Epidermal melanocyte (primary cell): Measurements from ENCODE around the gene LRRTM2.

ENCODE experiments used
- DNase-seq: peaks from one replicate; pipeline ENCODE4 v3.0.0; 2011; ENCODE audit warnings: low spot score; ENCODE audit not compliant: insufficient read length

Gene LRRTM2

DNA sequence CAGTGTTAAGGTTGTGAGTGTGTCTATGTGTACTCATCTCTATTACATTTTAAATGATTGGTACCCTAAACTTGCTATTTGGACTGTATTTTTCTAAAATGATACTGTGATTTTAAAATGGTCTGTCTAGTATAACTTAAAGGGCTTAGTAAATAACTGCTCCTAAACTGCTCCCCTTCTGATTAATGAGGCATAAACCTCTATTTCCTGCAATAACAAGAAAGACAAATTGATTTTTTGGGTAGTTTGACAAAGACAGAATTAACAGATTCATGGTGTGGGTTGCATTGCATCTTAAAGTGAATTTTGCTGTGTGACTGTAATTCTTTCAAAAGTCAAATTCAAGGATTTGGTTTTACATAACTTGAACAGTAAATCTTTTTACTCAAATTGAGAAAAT, 8.1 kb upstream of the LRRTM2 start:
- DNase-seq = no peak

DNA sequence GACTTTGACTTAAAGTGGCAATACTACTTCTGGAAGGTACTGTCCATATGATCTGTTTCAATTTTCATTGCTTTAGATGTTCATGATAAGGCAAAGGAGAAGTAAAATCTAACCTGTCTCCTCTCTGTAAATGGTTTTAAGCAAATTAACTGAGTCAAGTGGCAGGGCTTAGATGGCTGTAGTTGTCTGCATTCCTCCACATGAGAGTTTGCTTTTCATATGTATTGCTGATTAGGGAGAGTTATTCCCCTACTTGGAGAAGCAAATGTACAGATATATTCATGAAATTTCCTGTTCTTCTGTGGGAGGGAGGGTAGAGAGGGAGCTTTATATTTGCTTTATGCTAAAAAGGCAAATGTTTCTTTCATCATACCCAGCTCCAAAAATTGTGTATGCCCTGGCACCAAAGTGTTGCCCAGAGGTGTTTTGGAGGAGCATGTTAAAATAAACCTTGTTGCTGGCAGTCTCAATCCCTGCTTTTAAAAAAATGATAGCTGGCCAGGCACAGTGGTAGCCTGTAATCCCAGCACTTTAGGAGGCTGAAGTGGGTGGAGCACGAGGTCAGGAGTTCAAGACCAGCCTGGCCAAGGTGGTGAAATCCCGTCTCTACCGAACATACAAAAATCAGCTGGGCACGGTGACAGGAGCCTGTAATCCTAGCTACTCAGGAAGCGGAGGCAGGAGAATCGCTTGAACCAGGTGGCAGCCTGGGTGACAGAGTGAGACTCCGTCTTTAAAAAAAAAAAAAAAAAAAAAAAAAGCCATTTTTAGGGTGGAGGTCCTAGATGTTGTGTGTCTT, 3.5 kb upstream of the LRRTM2 start:
- no peak for DNase-seq

DNA sequence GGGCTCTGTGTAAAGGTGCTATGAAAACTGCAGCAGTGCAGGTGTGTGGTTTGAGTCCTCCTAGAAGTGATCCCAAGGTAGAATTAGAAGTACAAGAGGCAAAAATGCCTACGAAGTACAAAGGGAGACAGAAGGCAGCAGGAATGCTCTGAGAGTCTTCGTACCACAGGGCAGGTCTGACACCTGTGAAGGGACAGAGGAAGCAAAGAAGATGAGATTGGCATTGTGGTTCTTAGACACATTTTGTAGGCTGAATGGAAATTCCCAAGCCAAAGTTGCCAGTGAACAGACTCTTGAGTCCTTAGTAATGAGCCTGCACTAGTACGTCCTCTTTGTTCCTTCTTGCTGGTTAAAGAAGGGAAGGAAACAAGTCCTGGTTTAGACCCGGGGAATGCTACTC, 1.7 kb upstream of the LRRTM2 start:
- no peak for DNase-seq

DNA sequence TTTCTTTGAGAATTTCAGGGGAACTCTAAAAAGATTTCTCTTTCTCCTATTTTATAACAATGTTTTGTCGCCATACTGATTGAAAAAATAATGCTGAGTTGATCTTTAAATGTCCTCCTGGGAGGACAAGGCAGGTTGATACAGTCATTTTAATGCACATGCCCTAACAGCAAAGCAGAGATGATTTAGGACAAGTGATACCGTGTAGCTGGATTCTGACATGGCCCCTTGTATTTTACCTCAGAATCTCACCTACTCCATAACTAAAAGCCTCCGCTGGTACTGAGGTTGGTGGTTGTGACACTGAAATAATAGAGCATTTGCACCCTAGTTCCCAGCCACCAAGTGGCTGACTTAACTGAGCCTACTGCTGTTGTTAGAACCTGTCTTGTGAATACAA, 811 bp upstream of the LRRTM2 start:
- DNase-seq = no peak

DNA sequence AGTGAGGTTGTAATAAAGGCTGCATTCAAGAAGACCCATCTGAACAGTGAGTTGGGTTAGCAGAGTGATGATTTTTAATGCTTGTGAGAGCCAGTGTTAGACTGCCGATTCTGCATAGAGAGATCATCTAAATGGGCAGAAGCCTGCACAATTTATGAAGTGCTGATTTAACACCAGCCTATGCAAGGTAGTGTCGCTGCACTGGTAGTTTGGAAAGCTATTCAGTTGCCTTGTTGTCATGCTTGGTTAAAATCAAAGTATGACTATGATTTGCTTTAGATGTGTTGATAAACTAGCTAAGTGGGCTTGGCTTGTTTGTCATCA, 379 bp upstream of the LRRTM2 start:
- no peak for DNase-seq

DNA sequence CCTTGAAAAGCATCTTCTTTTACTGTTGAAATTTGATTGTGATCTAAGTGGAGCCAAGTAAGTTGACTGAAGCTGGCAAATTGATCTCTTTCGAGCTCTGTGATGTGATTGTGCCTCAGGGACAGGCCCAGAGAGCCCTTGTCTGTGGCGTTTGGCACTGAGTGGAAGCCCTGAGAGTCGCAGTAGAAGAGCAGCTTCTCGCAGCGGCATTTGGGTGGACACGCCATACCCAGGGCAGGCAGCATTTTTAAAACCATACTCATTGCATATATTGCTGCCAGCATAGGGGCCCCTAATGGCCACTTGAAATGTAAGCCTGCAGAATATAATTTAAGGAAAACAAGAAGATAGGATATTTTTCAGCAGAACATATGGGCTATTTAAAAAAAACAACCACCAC, 894 bp downstream of the LRRTM2 start:
- no peak for DNase-seq

DNA sequence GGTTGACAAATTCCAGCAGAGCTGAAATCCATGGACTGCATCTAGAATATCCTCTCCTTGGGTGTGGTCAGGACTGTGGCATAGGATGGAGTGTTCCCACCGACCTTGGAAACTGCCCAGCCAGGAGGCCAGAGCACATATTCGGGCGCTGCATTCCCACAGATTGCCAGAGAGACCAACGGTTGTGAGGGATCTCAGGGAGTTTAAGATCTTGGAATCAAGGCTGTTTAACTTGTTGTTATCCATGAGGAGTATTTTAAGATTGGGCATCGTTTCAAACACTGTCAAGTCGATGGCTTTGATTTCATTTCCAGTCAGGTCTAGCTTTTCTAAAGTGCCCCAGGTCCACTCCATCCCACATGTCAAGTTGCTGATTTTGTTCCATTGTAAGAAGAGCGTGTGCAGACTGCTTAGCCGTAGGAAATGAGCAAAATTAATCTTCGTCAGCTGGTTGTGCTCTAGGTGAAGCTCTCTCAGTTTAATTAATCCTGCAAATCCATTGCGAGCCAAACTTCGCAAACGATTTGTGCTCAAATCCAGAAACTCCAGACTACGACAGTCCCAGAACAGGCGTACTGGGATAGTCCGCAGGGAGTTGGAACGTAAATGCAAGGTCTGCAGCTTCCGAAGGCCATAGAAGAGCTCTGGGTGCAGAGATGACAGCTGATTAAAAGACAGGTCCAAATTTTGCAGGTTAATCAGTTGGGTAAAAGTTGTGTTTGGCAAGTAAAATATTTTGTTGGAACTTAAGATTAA, 1.5 kb downstream of the LRRTM2 start:
- DNase-seq = no peak

DNA sequence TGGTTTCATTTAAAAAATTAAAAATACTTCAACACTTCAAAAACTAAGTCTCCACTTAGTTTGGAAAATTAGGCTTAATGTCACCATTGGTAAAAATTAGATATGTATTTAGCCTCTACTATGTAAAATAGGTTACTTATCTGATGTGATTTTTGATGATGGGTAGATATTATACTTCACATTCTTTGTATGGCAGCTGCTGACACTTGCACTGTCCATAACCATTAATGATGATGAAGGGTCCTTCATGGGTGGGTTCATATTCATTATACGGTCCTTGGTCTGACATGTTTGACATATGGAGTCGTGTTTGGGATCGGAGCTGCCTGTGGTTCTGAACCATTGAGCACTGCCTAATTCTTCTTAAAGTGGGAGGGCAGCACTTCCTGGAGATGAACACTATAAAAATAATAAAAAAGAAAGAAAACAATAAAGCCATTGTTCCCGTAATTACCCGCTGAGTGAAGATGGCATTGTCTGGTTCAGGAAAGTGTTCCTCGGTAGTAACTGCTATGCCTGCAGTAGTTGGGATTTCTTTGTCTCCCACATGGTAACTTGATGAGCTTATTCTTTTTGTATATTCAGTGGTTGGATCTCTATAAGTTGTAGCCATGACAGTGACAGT, 2.2 kb downstream of the LRRTM2 start:
- peak; percentile 25 for DNase-seq

DNA sequence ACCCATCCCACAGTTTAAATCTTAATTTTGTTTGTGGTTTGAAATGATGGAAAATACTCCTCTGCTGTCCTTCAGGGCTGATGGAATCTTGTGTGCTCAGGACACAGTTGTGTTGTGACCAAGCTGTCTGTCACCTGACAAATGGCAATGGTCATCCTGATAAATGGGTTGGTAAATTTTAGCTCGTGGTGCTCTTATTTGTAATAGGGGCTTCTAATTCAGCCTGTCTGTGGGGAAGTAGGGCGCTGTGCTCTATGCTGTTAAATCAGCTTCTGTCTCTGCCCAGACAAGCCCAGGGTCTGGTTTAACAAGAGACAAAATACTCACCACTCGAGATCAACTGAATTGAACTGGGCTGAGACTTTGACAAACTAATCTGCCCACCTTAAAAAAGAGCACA, 4.5 kb downstream of the LRRTM2 start:
- no peak for DNase-seq

DNA sequence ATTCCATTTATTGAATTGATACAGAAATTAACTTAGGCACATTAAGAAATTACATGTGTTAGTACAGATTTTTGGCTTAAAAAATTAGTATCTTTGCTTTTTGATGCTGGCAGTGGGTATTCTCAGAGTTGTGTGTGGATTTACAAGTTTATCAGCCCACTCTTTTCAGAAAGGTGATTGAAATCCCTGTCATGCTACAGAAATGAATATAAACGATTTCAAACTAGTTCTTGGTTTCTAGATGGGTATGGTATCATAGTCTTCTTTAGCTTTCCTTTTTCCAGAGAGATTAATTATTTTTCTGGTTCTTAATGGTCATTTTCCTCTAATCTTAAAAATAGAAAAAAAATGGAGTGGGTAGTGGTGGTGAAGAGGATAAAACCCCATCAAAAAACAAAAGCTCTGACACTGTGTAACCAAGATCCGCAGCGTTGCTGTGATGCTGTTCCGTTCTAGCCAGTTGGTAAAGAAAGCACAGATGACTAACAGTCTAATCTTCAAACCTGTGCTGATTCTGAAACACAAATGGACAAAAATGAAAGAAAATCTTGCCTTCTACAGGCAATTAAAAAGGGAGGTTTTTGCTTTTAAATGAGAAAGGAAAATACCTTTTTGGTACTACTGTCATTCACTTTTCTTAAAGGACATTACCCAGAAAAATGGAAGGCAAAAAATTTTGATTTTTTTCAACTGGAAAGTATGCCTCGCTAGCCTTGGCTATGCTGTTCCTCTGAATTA, 5.2 kb downstream of the LRRTM2 start:
- DNase-seq = no peak

DNA sequence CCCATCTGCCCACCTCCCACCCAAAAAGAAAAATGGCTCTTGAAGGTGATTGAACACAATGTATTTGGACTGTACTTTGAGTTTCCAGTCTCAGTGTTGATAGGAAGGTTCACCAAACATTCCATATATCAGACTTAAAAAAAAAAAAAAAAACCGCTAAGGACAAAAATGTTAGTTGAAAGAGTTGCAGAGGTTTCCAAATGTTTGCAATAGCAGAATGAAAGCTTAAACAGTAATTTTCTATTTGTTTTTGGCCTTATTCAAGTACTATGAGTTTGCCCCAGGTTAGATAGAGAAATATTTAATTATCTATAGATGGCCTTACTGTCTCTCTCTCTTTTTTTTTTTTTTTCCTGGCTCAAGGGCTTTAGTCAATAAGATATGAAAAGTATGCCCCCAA, 6.1 kb downstream of the LRRTM2 start:
- DNase-seq = no peak

DNA sequence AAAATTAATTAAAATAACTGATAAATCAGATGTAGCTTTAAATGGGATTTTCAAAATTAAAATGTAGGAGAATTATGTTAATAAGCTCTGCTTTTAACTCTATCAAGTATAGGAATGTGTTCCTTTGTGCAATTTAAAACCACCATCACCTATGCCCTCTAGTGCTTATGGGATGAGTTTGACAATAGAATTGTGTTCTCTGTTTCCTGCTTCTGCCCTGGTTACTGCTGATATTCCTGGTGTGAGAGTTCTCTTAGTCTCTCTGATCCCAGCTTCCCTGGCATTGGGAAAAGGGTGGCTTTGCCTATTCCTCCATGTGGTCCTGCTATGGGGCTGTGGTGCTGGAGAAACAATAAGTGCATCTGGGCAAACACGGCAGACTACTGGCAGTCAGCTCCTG, 8.1 kb downstream of the LRRTM2 start:
- DNase-seq = no peak

DNA sequence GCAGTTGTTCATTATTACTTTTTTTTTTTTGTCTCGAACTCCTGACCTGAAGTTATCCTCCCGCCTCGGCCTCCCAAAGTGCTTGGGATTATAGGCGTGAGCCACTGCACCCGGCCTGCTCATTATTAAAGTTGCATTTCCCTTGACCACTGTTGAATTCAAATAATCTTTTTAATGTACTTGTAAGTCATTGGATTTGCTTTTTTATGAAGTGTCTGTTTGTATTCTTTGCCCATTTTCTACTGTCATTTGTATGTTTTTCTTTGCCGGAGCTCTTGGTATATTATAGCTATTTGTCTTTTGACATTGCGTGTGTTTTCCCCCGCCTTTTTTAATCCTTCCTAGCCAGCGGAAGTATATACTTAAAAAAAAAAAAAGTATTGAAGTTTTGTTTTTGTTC, 22.0 kb downstream of the LRRTM2 start:
- no peak for DNase-seq

DNA sequence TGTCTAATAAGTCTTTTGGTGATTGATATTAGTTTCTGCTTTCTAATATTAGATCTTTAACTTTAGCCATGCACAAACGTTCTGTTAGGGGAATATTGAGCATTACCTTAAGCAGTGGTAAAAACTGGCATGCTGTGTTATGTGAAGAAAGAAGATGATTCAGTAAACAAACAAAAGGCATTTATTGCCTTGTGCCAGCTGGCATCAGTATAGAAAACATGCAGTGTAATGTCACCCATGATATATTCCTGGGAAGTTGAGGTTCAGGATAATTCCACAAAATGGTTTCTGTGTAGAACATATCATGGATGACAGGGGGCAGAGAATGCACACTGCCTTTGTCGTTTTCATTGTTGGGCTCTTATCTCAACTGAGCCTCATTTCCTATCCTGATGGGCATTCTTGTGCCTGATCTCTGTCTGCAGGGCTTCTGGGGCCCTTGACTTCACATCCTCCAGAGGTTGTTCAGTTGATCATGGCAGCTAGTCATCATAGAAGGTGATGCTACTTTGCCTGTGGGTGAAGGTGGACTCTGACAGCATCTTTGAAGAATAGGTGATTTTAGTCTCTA, 24.2 kb downstream of the LRRTM2 start:
- DNase-seq = no peak

DNA sequence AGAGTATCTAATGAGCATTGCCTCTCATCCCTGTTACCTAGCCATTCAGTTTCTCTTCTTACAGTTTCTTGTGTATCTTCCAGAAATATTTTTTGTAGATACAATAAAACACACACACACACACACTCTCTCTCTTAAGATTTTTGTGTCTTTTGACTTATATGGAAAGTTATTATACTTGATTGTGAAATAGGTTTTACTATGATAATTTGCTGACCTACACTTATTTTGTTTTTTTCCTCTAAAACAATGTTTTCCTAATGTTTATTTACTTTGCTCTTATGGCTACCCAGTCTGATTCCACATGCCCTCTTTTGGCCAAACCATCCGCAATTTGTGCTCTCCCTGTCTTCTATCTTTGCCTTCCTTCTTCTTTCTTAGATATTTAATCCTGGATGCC, 25.3 kb downstream of the LRRTM2 start:
- DNase-seq = no peak

DNA sequence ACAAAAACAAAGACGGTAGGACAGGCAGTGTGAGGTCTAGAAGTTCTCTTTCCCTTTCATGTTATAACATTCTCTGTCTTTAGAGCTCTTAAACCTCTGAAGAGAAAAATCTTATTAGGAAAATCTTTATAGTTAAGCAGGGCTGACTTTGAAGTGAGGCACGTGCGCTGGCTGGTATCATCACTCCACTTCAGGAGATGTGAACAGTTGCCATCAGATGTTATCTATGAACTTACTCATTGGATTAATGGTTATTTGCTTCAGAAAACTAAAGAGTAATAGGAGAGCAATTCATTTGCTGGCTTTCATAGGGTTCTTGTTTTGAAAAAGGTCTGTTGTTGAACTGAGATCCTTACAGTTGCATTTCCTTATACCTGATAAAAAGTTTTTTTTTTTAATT, 25.7 kb downstream of the LRRTM2 start:
- no peak for DNase-seq

DNA sequence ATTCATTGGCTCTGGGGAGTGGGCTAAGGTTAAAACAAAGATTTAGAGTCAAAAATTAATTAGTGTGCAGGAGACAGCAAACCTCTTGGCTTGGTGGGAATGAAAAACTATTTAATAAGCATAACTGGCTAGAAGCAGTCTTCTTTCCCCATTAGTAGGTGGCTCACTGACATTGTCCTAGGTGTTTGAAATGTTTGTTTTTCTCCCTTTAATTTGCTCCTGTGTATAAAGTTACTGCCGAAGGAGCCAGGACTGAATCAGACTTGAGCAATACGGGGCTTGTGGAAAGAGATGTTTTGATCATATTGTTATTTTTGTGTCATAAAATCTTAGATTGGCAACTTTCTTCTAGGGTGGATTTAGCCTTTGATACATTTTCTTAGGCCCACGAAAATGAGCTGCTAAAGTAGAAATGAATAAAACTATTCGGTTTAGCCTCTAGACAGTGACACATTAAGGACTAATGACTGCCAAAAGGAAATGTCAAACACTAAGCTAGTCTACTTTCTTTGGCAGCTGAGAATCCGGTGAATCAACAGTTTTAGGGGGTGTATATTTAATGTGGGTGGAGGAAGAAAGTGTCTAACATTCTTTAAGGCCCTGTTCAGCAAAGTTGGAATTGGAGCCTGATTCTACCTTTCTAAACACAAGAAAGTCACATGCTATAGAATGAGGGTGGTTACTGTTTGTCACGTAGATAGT, 30.2 kb downstream of the LRRTM2 start:
- no peak for DNase-seq

DNA sequence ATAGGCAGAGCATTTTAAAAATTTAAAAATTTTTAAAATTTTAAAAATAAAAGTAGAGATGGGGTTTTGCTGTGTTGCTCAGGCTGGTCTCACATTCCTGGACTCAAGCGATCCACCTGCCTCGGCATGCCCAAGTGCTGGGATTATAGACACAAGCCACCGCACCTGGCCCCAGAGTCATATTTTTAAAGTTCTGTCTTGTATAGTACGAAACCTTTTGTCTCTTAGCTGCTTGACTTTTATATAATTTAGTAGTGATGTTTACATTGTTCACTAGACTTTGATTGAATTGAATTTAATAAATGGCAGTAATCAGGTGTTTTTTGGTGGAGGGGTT, 31.0 kb downstream of the LRRTM2 start:
- DNase-seq = no peak

DNA sequence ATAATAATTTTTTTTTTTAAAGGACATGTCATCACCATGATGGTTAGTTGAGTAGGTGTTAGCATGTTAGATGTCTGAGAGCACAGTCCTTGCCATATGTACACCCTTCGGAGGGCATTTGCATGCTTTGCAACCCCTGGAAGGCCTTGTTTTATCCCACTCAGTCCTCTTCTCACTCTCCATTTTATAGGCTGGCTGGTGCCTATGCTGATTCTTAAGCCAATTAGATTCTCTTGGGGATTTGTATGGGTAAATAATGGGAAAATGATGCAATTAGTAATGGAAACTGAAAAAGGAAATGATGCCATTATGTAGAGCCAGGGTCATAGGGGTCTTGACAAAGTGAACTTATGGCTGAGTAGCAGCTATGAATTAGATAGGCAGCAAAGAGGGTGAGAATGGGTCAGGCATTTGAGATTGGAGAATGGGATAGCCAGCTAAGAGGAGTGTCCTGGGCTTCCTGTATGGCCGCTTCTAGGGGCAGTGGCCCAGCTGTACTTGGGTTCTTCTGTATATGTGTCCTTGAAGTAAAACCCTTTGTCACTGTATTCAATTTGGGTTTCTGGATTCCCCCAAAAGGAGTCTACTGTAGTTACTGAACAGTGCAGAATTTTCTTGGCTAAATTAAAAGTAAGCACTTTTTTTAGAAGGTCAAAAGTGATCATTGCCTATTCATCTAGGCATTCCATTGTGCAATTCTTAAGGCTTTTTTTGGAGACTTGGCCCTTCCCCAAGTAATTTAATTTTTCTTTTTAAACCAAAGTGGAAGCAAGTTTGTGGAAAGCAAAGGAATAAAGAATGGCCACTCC, 31.6 kb downstream of the LRRTM2 start:
- no peak for DNase-seq

DNA sequence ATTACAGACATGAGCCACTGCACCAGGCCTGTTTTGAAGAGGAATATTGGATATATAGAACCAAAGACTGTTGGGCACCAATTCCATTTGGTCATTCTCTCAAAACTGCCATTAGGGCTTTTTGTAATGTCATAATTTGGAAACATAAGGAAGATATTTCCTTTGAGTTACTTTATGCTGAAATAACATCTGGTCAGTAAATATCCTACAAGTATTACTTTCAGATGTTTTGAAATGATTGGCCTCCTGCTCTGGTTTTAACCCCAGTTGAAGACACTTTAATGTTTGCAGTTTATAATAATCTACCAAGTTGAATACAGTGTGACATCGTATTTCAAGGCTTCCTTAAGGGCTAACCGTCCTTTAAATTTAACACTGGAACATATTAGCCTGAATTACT, 33.6 kb downstream of the LRRTM2 start:
- no peak for DNase-seq
